ENCODE measurements around the gene PCSK6.
"Not testable (repeated sequence)": the region's sequence is repeated elsewhere in the genome, so short reads cannot be mapped to it uniquely, and the experiment has no call there.

Gene PCSK6

DNA sequence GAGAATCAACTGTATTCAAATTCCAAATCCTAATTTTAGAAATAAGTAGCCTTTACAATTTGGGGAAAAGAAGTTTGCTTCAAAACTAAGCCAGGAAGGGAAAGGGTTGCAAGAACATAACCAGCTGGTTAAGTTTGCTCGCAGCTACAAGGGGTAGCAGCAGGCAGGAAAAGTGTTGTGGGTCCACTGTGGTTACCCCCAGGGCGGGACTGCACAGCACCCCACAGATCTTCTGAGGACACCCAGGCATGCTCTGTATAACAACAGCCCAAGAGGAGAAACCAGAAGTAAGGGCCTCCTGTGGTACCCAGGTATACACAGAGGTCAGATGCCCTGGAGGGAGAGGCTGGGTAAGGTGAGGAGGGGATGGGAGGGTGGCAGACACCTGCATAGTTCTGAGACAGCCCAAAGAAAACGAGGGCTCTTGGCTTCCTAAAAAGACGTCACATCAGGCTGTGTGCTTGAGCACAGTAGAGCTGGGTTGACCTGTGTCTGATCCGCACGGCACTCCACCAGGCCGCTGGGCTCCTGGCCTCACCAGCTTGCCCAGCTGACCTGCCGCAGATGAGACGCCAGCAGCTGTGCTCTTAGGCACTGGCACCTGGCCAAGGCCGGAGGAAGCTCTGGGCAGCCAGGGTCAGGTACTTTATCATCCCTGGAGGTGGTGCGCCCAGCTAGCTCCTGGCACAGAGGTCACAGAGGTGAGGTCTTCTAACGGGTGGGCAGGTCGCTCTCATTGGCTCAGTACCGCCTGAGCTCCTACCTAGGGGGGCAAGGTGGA lies 112.7 kb downstream of the PCSK6 start:
- no peak for DNase-seq (ENCODE audit: low spot score)

DNA sequence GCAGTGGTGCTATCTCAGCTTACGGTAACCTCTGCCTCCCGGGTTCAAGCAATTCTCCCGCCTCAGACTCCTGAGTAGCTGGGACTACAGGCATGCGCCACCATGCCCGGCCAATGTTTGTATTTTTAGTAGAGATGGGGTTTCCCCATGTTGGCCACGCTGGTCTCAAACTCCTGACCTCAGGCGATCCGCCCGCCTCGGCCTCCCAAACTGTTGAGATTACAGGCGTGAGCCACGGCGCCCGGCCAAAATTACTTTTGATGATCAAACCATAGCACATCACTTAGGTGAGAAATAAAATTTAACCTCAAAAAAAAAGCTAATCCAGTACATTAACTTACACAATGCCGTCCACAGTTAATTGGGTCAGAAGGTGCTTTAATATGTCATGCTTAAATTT lies 114.5 kb downstream of the PCSK6 start:
- not testable (repeated sequence) for DNase-seq (ENCODE audit: low spot score)

DNA sequence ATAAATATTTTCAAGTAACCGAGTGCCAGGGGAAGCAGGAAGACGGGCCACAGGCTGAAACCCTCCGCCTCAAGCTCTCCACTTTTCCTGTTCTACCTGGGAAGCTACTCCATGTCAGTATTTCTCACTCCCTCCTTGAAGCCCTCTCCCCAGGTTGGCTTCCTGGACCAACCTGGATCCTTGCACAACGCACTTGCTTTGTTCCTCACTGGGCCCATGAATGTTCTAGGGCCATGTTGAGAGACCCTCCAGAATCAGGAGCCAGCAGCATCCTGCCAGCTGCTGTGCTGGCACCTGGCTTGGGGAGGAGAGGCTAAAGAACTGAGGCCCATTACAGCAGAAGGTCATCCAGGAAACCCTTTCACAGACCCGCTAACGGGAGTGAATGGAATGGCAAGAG lies 115.2 kb downstream of the PCSK6 start:
- DNase-seq (ENCODE audit: low spot score) = no peak

DNA sequence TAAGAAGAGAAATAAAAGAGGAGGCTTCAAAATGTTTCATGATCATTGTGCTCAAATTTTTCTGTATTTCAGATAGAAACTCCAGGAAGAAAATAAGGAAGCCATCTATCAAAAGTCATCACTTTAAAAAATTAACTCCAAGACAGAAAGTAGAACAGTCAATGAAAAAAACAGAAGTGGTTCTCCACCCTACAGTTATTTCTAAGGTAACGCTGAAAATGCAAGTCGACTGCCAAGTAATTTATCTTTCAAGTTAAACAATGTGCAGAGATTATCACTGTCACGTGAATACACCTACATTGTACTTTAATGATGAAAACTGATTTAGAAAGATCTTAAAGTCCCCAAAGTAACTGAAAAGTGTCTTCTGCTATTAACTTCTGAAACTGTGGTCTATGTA lies 115.9 kb downstream of the PCSK6 start:
- DNase-seq (ENCODE audit: low spot score) = no peak

DNA sequence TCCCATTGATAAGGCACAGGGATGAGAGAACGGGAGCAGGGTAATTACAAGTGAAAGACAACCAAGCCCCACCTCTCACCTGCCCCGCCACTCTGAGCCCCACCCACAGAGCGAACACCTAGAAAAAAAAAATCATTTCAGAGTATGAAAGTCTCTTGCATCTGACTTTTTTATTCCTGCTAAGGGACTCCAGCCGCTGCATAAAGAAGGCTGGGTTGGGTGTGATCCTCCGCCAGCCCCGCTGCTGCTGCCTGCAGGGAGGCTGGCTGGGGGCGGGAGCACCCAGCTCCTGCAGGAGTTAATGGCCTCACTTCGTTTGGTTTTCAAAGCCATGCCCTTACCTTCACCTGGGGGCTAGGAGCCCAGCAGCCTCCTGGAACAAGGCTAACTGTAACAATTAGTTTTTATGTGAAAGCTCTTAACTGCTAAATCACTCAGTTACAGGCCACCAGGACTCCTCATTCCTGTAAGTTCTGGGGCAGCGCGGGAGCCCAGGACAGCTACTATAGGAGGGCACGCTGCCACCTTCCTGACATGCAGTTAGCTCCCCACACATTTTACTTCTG lies 116.5 kb downstream of the PCSK6 start:
- DNase-seq (ENCODE audit: low spot score) = no peak

DNA sequence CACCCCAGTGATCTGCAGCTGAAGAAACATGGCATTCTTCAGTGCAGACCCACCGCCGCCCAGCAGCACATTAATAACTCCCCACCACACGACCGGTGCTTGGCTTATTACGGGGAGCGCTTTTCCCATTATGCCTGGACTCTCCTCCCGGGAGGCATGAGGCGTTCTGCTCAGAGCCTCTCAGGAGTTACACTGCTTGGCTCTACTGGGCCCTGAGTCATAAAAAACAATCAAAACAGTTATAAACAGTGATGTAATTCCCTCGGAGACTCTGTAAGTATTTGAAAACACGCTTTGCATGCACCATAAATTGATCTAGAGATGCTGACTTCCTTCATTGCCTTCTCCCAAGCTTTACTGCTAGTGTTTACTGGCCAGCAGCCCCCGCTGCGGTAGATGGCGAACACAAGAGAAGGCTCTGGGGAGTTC lies 117.3 kb downstream of the PCSK6 start:
- no peak for DNase-seq (ENCODE audit: low spot score)

DNA sequence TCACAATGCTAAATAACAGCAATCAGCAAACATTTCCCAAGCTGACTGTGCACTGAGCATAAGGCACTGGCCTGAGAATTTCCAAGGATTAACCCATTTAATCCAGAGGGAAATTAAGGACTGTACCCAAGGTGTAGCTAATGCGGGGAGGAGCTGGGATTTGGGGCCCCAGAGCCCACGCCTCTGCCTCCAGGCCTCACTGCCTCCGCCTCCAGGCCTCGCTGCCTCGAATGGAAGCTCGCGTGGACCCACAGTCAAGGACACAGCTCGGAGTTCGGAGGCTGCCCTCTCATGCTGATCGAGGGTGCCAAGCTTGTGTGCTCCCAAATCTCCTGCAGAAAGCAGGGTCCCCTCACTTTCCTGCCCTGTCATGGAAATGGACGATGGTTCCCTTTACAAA lies 118.0 kb downstream of the PCSK6 start:
- DNase-seq (ENCODE audit: low spot score) = no peak

DNA sequence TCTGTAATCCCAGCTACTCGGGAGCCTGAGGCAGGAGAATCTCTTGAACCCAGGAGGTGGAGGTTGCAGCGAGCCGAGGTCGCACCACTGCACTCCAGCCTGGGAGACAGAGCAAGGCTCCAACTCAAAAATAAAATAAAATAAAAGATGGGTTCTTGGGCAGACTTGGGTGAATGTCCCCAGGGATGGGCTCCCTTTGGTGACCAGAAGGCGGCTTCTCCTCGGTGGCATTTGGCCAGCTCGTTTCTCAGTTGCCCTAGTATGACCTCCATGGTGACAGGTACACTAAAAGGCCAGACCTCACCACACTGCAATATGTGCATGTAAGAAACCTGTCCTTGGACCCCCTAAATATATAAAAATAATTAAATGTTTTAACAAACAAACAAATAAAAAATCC lies 118.4 kb downstream of the PCSK6 start:
- no peak for DNase-seq (ENCODE audit: low spot score)

DNA sequence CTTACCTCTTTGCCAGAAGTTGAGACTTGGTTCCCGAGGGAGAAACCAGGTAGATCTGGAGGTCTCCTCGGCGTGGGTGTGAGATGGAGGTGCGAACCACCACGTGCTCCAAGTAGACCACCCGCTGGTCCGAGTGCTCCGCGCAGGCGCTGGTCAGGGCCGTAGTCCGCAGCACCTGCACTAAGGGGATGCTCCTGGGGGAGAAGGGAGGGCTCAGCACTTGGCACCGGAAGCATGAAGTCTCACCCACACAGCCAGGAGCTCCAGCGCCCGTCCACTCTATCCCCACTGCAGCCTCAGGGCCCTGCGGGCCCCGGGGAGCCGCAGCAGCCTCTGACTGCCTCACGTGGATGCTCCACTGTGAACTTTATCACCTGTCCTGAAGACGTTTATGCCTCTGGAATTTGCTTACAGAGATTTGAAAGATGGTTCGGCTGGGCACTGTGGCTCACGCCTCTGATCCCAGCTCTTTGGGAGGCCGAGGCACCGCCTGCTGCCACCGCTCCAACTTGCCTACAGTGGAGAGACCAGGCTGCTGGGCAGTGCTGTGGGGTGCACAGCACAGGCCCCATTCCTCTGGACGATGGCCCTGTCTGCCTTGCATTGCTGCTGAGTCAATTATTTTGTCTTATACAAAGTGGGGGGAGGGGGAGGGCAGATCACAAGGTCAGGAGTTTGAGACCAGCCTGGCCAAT lies 119.0 kb downstream of the PCSK6 start:
- DNase-seq (ENCODE audit: low spot score) = no peak

DNA sequence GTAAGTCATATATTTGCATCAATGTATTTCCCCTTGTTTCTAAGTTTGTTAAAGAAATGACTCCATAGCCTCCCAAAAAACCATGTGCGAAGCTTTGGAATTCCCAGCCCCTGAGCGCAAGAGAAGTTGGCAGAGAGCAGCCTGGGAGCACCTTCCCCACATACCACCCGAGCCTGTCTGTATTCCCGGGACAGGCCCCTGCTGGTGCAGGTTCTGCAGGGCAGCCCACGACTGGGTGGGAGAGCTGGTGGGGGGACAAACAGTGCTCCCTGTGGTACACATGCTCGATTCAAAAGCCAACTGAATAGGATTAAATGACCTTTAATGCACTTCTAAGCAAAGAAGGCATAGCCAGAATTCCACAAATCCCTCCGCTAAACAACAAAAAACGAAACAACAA lies 119.8 kb downstream of the PCSK6 start:
- no peak for DNase-seq (ENCODE audit: low spot score)

DNA sequence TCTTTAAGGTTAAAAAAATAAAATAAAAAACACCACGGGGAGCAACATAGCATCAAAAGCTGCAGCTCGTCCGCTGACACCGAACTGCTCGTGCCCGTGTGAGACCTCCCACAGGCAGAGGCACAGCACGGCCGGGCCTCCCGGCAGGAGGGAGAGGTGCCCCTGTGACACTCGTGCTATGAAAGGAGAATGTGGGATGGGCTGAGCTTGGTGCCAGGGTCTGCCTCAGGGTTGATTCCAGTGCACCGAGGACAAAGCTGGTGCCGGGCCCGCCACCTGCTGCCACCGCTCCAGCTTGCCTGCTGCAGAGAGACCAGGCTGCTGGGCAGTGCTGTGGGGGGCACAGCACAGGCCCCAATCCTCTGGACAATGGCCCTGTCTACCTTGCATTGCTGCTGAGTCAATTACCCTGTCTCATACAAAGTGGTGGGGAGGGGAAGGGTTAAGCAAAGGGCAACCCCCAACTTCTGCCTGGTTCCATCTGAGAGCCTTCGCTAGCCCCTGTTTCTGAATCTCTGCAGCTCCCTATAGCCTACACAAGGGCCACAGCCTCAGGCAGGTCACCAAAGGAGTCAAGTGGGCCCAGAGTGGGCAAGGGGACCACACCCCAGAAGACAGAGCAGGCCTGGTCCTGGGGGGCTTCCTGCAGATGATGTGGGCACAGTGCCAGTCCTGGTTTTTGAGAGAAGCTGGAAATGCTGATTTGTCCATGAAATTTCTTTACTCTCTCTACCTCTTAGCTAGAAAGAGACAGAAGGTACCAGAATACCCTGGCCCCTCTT lies 120.5 kb downstream of the PCSK6 start:
- no peak for DNase-seq (ENCODE audit: low spot score)

DNA sequence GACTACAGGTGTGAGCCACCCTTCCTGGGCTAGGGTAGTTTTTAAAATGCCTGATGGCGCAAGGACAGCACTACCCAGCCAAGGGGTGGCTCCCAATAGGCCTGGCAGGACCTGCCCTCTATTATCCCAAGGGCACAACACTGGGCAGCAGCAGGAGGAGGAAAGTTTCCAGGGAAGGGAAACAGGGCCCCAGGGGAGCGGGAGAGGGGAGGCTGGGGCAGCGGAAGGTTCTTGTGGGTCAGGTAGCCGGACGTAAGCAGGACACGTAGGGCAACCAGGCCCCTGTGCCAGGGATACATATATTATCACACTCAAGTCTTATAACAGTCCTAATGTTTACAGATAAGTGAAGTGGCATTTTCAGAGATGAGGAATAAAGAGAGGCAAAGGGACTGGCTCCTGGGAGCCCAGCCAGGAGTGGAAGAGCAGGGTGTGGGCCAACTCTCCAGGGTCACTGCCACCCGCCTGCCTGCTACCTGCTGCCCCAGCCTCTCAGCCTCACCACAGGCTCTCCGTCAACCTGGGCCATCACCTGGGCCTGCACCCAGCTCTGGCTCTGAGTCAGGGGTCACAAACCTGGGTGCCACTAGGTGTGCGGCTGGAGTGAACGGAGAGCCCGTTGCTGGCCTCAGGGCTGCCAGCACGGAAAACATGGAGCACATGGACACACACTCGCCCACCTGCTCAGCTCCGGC lies 121.3 kb downstream of the PCSK6 start:
- no peak for DNase-seq (ENCODE audit: low spot score)

DNA sequence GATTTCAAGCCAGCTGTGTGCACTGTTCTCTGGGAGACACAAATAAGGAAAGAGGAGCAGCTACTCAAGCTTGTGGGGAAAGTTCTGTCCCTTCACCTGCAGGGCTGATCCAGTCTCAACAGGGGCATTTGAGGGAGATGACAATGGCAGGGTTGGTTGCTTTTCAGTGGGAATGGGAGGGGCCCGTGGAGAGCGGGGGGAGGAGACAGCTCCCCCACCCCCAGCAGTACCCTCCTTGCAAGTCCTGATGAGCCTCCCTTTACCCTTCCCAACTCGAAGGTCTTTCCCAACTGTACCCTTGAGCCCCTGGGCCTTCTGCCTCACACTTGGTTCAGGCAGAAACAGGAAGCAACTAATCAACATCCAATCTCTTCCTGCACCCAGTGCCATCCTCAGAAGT lies 122.7 kb downstream of the PCSK6 start:
- no peak for DNase-seq (ENCODE audit: low spot score)

DNA sequence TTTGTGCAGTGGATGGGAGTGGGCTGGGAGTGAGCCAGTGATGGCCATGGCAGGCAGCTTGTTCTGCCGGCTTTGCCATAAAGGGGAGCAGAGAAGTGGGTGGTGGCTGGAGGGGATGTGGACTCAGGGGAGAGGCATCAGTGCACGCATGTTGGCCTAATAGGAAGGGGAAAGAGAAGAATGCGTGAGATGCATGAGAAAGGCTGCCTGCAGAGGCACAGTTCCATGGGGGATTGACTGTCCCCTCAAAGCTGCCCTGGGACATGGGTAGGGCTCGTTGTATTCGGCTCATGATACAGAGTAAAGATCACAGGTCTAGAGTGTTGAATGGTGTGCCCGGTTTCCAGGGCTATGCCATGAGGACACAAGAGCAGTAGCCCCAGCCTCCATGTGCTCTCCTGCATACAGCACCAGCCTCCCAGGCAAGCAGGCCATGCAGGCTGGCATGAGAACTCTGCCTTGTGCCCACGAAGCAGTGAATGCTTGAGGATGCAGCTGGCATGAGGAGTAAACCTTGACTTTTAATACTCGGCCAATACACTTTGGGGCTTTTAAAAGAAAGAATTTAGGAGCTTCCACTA lies 126.4 kb downstream of the PCSK6 start:
- no peak for DNase-seq (ENCODE audit: low spot score)

DNA sequence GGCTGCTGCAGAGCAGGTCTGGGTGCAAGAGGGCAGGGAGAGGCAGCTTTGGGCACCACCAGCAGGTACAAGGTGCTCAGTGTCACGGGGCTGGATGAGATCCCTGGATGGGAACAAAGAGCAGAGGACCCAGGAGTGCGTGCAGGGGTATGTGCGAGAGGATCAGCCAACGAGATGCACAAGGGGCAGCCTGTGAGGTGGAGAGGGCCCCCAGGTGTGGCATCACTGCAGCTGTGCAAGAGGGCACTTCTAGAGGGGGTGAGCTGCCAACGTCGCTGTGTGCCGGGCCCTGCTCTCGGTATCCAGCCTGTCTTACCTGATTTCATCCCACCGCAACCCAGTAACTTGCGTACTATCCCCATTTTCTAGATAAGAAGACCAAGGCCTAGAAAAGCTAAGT lies 127.1 kb downstream of the PCSK6 start:
- DNase-seq (ENCODE audit: low spot score) = no peak

DNA sequence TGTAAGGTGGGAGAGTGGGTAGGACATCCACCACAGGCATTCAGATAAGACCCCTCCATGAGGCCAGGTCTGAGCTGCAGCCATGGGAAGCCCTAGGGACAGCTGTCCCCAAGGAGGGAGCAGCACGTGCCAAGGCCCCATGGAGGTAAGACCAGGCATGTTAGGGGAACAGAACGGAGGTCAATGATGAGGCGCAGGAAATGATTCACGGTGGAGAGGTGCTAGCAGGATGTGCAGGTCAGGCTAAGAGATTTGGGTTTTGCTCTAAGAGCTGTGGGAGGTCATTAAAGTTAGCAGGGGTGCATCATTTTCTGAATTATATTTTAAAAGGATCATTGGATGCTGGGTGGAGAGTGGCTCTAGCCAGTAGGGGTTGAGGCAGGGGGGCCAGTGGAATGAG lies 128.1 kb downstream of the PCSK6 start:
- no peak for DNase-seq (ENCODE audit: low spot score)

DNA sequence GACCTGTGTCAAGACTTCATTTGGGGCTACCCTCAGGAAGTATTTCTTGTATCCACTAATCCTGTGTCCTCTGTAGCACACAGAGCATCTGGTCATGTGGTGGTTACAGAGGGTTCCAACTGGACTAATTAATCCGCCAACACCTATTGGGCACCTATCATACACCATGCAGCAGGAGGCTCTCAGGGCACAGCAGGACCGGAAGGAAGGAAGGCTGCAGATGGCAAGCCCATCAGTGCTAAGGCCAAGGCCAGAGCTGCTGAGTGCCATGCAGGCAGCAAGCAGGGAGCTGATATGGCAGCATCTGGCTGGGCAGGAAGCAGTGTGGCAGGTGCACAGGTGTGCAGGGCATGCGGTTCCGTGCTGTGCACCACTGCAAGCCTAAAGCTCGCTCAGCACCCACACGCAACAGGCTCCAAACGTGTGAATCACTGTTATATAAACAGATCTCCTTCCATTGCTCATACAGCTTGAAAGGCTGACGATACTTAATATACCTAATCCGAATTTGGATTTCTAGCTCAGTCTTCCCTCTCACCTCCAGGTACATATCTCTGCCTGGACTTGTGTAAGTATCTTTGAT lies 130.1 kb downstream of the PCSK6 start:
- peak; percentile 24 for DNase-seq (ENCODE audit: low spot score)

DNA sequence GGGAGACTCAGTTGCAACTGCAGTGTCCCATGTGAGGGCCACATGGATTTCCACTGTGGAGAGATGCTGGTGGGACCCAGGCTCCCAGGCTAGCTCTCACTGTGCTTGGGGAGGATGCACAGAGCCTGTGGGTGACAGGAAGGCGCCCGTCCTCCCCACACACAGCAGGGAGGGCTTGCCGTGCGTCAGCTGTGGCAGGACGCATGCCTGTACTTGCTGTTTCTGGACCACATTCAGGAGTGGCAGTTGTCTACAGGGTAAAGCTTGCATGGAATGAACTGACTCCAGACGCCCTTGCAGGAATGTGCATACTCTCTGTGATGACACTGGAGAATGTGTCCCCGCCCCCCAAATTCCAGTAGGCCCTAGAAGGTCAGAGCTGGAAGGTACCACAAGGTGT lies 130.6 kb downstream of the PCSK6 start:
- DNase-seq (ENCODE audit: low spot score) = peak; percentile 18

DNA sequence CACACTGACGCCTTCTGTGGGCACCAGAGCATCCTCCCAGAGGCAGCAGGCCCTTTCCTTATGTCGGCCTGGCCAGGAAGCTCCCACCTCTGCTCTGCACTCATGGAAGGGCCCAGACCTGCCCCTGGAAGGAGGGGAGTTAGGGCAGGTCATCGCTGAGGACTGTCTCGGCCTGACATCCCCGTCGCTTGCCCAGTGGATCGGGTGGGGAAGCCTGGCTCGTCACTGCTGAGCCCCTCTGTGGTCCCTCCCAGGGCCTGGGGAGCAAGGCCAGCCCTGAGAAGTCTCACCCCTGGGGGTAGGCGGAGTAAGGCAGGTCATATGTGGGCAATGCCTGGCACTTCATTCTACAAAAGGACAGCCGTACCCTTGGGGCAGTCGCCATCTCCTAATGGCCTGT lies 131.6 kb downstream of the PCSK6 start:
- DNase-seq (ENCODE audit: low spot score) = no peak

DNA sequence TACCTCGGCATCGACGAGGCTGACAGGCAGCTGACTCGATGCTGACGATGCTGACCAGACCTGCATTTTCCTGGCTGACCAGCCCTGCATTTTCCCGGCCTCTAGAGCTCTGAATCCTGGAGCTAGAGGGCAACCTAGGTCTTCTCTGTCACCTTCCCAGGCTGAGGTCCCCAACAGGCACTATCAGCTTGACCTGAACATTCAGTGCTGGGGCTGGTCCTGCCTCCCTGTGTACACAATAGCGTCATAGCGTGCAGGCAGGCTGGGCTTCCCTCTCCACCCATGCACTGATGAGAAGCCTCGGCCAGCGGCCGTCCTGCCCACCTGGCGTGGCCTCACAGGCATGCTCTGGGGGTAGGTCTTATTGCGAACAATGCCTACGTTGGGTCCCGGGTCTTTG lies 132.2 kb downstream of the PCSK6 start:
- DNase-seq (ENCODE audit: low spot score) = no peak

DNA sequence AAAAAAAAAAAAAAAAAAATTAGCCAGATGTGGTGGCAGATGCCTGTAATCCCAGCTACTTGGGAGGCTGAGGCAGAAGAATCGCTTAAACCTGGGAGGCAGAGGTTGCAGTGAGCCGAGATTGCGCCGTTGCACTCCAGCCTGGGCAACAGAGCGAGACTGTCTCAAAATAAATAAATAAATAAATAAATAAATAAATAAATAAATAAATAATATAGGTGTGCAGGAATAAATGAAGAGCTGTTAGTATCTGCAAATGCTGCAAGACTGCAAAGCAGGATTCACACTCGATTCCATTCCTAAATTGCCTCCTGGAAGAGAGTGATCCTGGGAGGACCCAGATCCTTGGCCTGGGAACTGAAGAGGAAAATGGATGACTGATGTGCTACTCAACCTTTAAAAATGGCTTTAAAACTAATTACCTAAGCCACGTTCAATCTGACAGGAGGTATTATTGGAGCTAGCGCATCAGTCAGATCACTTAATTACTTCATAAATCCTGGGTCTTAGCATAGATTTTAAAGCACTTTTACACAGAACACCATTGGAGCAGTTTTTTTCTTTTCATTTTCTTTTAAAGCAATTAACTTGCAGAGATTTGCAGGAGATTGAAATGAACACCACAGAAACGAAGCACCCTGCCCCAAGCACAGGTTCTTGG lies 132.9 kb downstream of the PCSK6 start:
- not testable (repeated sequence) for DNase-seq (ENCODE audit: low spot score)
